ENCODE measurements around the gene NTF3.

NTF3 gene

GRCh38 chr12:5521456-5522325 lies 89.8 kb downstream of the NTF3 start:
- TF ChIP-seq CTCF (IDR thresholded peaks at IDR 0.05; ENCODE audit: borderline replicate concordance, insufficient read depth, low read depth, low read length) = no peak
- H3K4me3 ChIP-seq (ENCODE audit: low read depth, low read length) = no peak overlapping the region

GRCh38 chr12:5522432-5523335 lies 90.8 kb downstream of the NTF3 start:
- no peak overlapping the region for H3K4me3 ChIP-seq (ENCODE audit: low read depth, low read length)
- TF ChIP-seq CTCF (IDR thresholded peaks at IDR 0.05; ENCODE audit: borderline replicate concordance, insufficient read depth, low read depth, low read length) = no peak

- TF ChIP-seq CTCF (IDR thresholded peaks at IDR 0.05; ENCODE audit: borderline replicate concordance, insufficient read depth, low read depth, low read length) = no peak
- H3K4me3 ChIP-seq (ENCODE audit: low read depth, low read length) = no peak overlapping the region
Observed at GRCh38 chr12:5523396-5524115, 91.6 kb downstream of the NTF3 start.

GRCh38 chr12:5524116-5524768 lies 92.3 kb downstream of the NTF3 start:
- no peak overlapping the region for H3K4me3 ChIP-seq (ENCODE audit: low read depth, low read length)
- no peak for TF ChIP-seq CTCF (IDR thresholded peaks at IDR 0.05; ENCODE audit: borderline replicate concordance, insufficient read depth, low read depth, low read length)

- H3K4me3 ChIP-seq (ENCODE audit: low read depth, low read length) = no peak overlapping the region
- no peak for TF ChIP-seq CTCF (IDR thresholded peaks at IDR 0.05; ENCODE audit: borderline replicate concordance, insufficient read depth, low read depth, low read length)
Observed at GRCh38 chr12:5524769-5525436, 93.0 kb downstream of the NTF3 start.

- H3K4me3 ChIP-seq (ENCODE audit: low read depth, low read length) = no peak overlapping the region
- no peak for TF ChIP-seq CTCF (IDR thresholded peaks at IDR 0.05; ENCODE audit: borderline replicate concordance, insufficient read depth, low read depth, low read length)
Observed at GRCh38 chr12:5525783-5526367, 94.0 kb downstream of the NTF3 start.

Measured in GM12875 (cell line).